HG02852 (cell line): ENCODE measurements around the gene VSTM5.

Source experiments
- ATAC-seq: cut with Tn5 transposase; IDR thresholded peaks from one replicate; pipeline ENCODE4 v1.9.1; 2021; ENCODE audit warnings: mild to moderate bottlenecking, moderate library complexity; ENCODE audit not compliant: unreplicated experiment

VSTM5 gene

DNA sequence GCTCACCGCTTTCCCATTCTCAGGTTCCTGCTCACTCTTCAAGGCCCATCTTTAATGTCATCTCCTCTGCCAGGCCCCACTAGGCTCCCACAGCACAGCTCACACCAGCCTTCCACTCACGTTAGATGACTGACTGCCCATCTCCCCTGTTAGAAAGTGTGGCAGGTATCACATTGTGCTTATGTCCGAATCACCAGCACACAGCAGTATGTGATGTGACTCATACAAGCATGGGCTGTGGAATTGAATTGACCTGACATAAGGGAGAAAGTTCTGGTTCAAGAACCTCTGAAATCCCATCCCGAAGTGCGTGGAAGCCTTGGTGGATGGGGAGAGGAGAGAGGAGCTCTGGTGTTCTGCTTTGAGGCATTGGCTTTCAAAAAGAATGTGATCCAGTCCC, 6.5 kb downstream of the VSTM5 start:
- ATAC-seq: no peak

DNA sequence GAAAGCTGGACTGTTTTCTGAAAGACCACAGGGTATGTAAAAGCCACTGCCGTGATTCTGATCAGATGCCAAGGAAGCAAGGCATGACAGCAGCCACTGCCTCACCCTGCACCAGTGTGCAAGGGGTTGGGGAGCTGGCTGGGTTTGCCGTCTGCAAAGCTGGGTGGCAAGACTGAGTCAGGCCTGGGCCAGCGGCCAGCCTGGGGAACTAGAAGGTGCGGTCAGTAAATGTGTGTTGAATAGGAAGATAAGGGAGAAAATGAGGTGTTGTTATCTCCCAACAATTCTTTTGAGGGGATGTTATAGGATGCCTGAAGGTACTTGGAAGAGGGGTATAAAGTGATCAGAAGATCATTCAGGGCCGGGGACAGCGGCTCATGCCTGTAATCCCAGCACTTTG, 8.0 kb downstream of the VSTM5 start:
- no peak for ATAC-seq

DNA sequence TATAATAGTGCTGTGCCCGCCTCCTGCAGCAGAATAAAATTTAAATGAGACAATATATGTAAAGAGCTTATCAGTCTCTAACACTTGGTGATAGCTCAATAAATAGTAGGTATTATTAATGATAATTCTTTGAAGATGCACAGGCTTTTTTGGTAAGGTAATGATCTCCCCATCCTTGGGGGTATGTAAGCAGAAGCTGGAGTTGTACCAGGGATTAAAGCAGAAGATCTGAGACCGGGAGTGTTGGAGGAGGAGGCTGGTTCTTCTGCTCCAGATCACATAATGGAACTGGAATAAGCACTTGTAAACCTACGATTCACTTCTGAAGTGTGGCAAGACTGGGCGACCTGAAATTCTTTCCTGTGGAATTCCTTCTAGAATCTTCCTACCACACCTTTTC, 8.4 kb downstream of the VSTM5 start:
- no peak for ATAC-seq

DNA sequence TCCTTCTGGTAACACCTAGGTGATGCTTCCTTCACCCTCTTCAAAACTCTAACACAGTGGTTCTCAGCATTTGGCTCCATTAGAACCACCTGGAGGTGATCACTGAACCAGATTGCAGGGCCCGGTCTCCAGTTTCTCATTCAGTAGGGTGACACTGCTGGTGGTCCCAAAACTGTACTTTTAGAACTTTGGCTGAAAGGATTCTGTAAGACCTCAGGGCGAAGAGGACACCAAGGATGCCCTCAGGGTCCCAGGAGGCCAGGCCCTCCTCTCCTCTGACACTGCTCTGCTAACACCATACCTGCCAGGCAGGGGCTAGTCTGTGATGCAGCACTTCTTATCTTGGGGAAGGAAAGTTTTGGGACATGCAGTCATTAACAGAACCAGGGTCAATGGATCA, 9.0 kb downstream of the VSTM5 start:
- no peak for ATAC-seq

DNA sequence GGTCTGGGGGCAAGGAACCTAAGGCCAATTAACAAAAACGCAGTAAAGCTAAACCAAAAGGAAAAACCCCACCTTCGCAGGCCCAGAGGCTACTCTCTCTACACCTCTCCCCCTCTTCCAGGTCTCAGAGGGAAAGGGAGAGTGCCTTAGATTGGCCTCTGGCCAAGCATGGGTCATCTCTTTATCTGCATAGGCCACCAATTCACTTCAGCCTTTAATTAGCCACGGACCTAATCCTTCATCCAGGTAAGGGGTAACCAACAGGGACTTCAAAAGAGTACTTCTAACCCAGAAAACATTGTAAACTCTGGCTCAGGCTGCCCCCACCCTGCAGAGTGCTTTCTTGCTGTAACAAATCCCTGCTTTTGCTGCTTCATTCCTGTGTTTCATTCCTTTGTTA, 9.4 kb downstream of the VSTM5 start:
- no peak for ATAC-seq

DNA sequence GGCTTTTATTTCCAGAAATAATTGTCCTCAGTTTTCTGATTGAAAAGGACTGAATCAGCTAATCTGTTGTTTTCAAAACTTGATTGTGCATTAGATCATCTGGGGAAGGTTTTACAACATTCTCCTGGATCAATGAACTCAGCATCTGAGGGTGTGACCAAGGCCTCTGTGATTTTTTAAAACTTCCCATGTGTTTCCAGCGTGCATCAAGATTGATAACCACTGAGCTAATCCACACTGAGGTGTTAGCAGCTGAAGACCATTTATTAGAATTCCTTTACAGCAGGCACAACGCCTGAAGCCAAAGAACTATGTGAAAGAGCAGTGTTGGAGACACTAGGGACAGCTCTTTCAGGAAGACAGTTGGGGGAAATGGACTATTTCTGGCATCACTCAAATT, 10.2 kb downstream of the VSTM5 start:
- ATAC-seq: no peak

DNA sequence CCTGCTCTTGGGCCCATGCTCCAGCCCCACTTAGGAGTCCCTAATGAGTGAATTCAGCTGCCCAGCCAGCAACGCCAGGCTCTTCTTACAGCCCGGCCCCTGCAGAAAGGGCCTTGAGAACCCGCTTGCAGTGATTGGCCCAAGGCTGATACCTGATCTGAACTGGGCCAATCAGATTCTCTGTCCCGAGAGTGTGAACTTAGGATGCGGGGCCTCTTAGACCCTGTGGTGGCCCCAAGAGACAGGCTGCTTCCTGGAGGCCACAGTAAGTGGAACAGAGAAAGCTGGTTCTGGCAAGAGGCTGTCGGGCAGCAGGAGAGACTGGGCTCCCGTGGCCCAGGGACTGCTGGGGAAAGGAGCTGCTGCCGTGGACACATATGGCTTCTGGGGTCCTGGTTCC, 11.5 kb downstream of the VSTM5 start:
- ATAC-seq: no peak

DNA sequence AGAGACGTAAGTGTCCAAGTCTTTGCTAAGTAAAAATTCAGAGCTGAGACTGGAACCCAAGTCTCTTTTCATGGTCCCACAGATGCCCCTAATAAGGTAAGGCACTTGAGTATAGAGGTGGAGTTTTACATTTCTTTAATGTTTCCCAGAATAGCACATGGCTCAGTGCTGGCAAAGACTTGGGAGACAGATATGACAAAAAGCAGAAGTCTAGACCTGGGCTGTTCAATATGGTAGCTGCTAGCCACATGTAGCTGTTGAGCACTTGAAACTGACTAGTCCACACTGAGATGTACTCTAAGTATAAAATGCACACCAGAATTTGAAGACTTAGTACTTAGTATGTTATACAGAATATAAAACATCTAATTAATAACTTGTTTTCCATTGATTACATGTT, 17.6 kb downstream of the VSTM5 start:
- no peak for ATAC-seq

DNA sequence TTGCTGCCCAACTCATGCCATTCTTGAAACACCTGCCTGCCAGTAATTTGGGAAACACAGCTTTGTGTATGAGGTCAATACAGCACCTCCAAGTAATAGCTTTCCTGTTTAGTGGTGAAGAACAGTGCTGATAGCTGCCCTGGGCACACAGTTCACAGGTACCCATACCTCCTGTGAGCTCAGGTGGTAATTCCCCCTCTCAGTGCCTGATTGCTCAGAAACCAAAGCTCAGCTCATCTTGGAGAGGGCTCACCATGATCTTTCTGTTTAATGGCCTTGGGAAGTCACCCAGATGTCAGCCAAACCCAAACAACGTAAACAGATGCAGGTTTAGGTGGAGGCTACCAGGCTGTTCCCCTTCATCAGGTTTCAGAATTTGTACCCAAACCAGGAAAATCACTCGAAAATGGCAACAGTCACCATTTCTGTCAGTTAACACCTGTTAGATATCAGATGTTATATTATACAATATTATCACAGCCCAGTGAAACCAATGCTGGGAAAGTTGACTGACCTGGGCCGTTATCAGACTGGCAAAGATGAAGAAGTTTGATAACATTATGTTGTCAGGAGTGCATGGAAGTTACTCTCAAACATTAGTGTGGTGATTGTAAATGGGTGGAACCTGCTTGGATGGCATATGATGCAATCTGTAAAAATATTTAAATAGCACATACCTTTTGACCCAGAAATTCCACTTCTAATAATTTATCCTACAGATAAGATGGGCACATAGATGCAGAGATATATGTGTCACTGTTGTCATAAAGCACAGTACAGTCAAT, 18.9 kb downstream of the VSTM5 start:
- ATAC-seq: no peak

DNA sequence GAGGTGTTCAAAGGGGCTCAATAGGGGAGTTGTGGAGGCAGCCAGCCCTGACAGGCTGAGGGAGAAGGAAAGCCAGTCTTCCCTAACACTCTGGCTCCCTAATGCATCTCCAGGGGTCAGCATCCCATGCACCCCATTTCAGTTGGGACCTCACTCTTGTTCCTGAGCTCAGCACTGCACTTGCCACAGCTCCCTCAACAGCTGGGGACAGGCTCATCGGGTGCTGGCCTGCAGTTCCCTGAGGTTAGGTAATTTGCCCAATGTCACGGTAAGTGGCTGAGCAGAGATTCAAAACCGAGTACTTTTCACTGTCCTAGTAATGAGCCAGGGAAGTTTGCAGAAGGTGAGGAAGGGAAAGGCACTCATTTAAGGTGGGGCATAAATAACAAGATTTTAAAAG, 20.8 kb downstream of the VSTM5 start:
- ATAC-seq: no peak

DNA sequence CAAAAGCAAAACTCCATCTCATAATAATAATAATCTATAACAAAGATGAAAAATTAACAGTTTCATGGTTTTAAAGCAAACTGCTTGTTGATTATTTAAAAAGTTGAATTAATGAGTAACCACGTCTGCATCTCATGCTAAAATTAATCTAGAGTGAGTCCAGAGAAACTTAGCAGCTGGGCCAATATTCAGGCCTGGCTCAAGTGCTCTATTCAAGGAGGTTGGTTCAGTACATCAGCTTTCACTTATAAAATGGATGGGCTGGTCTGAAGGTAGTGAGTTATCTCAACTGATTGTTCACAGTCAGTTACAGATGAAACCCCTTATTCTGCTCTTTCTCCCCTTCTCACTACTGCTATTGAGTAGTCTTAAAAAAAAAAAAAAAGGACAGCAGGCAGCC, 23.1 kb downstream of the VSTM5 start:
- ATAC-seq: no peak

DNA sequence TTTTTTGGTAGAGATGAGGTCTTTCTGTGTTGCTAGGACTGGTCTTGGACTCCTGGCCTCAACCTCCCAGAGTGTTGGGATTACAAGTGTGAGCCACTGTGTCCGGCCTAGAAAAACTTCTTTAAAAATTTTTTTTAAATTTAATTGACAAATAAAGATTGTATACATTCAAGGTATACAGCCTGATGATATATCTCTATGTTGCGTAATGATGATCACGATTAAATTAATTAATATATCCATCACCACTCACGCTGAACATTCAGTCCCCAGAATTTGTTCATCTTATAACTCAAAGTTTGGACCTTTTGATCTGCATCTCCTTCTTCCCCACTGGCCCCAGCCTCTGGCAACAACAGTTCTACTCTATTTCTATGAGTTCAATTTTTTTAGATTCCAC, 27.2 kb downstream of the VSTM5 start:
- ATAC-seq: no peak

DNA sequence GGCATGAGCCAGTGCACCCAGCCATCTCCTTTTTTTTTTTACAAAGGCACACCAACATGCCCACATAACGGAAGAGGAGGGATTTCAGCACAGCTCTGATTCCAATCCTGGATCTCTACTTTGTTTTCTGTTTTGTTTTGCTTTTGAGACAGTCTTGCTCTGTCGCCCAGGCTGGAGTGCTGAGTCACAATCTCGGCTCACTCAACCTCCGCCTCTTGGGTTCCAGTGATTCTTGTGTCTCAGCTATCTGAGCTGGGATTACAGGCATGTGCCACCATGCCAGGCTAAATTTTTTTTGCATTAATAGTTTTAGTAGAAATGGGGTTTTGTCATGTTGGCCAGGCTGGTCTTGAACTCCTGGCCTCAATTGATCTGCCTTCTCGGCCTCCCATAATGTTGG, 28.1 kb downstream of the VSTM5 start:
- no peak for ATAC-seq

DNA sequence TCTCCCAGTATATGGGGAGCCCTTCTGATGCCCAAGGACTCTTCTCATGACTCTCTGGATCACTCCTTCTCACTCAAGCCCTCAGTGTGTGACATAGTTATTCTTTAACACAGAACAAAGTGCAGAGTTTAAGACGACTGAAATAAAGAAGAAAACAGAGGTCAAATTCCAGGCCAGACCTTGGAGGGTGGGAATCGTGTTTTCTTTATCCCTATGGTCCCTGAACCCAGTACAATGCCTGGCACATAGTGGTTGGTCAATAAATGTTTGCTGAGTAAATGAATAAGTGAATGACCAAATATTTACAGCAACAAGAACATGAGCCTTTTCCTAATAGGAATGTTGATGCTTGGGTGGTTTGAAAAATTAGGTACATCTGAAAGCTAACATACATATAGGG, 28.8 kb downstream of the VSTM5 start:
- no peak for ATAC-seq

DNA sequence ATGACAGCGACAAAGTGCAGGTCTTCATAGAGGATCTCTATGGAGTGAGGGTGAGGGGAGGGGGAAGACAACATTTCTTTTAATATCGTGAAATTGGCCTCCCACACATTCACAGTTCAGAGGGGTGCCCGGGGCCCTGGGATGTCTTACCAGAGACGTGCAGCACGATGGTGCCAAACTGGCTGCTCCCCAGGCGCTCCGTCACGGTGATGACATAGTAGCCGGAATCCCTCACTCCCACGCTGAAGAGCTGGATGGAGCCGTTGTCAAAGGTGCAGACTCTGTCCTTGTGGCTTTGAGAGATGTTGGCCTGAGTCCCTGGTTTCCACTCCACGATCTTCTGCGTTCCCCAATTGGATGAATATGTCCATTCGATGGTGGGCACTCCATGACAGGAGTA, 29.6 kb downstream of the VSTM5 start:
- ATAC-seq: no peak

DNA sequence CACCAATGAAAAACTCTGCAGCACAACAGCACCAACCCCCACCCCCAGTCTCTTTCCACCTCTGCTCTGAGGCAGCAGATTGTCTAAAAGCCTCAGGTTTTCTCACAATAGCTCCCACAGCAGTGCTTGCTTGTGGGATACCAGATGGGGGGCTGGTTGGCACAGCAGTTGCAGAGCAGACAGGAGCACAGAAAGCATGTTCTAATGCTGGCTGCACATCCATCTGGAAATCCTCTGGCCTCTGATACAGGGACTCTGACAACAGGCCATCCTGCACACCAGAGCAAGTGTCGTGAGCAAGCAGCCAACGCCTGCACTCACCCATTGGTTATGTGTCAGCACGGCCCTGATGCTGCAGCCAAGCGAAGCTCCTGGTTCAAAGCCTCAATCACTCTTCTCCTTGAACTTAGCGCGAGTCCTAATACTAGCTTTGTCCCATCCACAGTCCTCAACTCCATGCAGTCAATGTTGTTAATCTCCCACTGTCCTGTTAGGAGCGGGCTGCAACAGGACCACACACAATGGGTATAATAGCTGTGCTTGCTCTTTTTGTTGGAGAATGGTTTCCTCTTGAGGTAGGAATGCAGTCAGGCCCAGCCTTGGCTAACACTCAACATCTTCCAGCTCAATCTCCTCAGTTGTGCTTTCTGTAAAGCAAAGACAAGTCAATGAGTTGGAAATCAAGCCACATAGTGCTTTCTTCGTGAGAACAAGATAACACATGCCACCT, 30.3 kb downstream of the VSTM5 start:
- ATAC-seq: no peak

DNA sequence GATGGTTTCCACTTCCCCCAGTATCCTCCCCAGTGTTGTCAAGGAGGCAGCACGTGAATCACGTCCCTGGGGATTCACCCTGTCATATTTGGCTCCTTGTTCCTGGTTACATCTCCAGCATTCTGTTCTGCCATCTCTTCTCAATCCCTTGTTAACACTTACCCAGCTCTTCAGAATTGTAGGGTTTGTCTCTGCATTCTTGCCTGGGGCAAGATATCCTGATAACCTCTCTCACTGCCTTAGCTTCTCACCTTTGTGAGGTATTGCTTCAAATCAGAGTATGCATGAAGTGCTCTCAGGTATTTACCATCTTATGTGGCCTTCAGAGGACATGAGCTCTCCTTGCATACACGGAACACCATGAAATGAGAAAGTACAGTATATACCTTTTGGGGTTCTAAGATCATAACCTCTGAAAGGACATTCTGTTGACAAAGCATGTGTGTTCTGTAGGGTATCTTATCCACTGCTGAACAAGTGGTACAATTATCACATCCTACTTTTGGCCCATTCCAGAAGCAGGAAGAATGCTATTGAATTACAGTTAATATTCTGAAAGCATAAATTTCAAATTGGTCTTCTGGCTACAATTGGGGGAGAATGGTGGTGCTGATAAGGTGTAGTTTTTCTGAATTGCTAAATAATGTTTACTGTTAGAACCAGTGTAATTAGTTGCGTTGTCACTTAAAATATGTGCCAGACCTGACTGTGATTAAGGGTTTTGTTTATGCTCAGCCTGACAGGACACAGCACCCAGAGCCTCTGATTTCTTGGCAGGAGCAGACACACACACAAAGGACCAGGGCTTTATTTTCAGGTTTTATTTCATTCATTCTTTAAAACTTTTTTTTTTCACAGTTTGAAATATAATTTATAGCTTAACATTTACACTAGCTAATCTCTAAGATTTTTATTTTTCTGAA, 32.7 kb downstream of the VSTM5 start:
- no peak for ATAC-seq

DNA sequence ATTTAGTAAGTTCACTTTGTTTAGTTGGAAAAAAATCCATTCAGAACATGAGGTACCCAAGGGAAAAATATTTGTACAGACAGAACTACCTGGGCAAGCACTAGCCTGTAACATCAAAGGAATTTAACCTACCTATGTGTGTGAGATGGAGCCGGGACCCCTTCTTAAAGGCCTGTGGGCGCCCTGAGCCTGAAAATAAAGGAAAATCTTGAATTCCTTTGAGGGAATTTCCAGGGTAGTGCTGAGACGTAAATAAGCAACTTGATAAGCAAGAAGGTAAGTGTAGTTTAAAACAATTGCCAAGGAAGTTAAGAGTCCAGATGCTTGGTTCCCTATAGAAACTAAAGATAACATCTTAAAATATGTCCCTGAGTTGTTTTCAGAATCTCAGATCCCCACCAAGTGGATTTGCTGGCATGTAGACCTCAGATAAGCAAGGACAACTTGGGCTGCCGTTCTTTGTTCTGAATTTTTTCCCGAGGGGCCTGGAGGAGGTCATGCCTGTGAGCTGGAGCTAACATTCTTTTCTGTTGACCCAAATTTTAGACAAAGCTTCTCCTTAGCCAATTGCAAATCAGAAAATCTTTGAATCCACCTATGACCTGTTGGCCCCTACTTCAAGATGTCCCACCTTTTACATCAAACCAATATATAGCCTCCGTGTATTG, 35.3 kb downstream of the VSTM5 start:
- no peak for ATAC-seq

DNA sequence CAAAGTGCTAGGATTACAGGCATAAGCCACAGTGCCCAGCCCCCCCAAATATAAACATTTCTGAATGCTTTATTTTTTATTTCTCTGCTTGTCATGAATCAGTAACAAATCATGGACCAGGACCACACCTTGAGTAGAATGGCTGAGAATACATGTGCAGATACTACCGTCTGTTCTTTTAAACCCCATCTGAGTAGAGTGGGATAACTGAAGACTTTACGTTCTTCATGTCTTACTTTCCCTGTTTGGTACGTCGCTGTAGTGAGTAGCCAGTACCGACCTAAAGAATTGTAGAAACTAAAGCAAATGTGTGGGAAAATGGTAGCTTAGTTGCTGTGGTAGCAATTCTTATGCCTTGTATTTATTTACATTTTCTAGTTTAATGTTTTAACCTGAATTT, 36.4 kb downstream of the VSTM5 start:
- no peak for ATAC-seq

DNA sequence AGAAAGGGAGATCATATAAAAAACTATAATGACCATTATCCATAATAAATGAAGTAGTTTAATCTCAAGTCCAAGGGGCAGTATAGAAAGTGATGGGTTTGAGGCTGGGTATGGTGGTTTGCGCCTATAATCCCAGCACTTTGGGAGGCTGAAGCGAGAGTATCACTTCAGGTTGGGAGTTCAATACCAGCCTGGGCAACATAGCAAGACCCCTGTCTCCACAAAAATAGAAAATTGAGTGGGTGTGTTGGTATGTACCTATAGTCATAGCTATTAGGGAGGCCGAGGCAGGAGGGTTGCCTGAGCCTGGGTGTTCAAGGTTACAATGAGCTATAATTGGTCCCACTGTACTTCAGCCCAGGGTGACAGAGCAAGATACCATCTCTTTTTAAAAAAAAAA, 42.4 kb downstream of the VSTM5 start:
- ATAC-seq: no peak

DNA sequence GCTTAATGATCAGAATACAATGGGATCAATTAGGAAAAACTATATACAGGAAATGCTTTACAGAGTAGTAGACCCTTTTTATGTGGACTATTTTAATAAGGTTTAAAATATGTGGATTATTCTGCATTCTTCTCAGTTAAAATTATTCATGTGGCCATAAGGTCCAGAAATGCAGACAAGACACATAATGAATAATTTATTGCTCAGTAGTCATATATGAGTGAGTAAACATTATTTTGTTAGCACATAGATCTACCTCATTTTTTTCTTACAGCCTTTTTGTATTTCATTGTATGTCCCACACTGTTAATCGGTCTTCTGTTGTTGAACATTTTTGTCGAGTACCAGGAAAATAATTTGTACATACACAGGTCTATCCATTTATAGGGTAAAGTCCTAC, 45.5 kb downstream of the VSTM5 start:
- ATAC-seq: no peak
